Thyroid gland (tissue), 4 donors: ENCODE results near the gene TNFSF15. TPM values are rescaled to one million over a fixed set of nuclear protein-coding genes. Genes with fewer than 3 reads are reported as not detected.

ENCODE experiments used
- DNase-seq, 2 donors: peaks; one replicate each; pipeline ENCODE4 v3.0.0-alpha.2; 2019
- H3K27ac ChIP-seq, 3 donors: fragments of 200-600 bp; sonication (generic); 1 replicate in 2 of 3; 2 replicates in 1 of 3; pipeline ENCODE4 v1.5.1; 2016 to 2019; ENCODE audit warnings: mild to moderate bottlenecking in 1 of 3, moderate library complexity in 1 of 3
- H3K27me3 ChIP-seq: fragments of 200-600 bp; sonication (generic); one replicate; pipeline ENCODE4 v1.5.1; 2019
- H3K36me3 ChIP-seq, 2 donors: fragments of 200-600 bp; sonication (generic); one replicate each; pipeline ENCODE4 v1.5.1; 2016 to 2019
- H3K4me1 ChIP-seq, 2 donors: fragments of 200-600 bp; sonication (generic); one replicate each; pipeline ENCODE4 v1.5.1; 2017 to 2019
- H3K4me3 ChIP-seq, 3 donors: fragments of 200-600 bp; sonication (generic); replicated peaks in 1 of 3; 1 replicate in 2 of 3; 2 replicates in 1 of 3; pipeline ENCODE4 v1.5.1; 2016; ENCODE audit warnings: mild to moderate bottlenecking in 1 of 3
- H3K9me3 ChIP-seq: fragments of 200-600 bp; sonication (generic); one replicate; pipeline ENCODE4 v1.5.1; 2017
- POLR2A ChIP-seq, 2 donors: fragments of 450-650 bp; IDR thresholded peaks; one replicate each; pipeline ENCODE4 v1.6.1; 2017; ENCODE audit warnings: antibody characterized with exemption in 2 of 2, mild to moderate bottlenecking in 2 of 2, moderate library complexity in 1 of 2
- WGBS, 2 donors: methylation state at CpG; one replicate each; pipeline ENCODE4 v1.1.5; 2017; 5-methylcytosine and 5-hydroxymethylcytosine counted together
- intact Hi-C: fragments of 100-400 bp; cut with DNase I; formaldehyde crosslinking; loops from one replicate; pipeline ENCODE4 v1.15.1; 2023
- total RNA-seq, 4 donors: library from RNA; depleted of rRNA; stranded (reverse); fragments of >200 nt; gene quantifications; one replicate each; pipeline ENCODE4 v1.2.3, GENCODE V29; 2016
- TF ChIP-seq, protein P1 (sequence below), 6 experiments: fragments of 200-600 bp in 3 of 6; fragments of 450-650 bp in 3 of 6; sonication (generic) in 3 of 6; IDR thresholded peaks; one replicate each; pipeline ENCODE4 v1.5.1; 2016 to 2019; ENCODE audit warnings: antibody characterized with exemption in 6 of 6, mild to moderate bottlenecking in 2 of 6, inconsistent platforms in 1 of 6, moderate library complexity in 1 of 6

Gene TNFSF15
- total RNA-seq, 4 donors from 2014 or later: 1.1 to 4.3 (median 2.6) TPM

DNA sequence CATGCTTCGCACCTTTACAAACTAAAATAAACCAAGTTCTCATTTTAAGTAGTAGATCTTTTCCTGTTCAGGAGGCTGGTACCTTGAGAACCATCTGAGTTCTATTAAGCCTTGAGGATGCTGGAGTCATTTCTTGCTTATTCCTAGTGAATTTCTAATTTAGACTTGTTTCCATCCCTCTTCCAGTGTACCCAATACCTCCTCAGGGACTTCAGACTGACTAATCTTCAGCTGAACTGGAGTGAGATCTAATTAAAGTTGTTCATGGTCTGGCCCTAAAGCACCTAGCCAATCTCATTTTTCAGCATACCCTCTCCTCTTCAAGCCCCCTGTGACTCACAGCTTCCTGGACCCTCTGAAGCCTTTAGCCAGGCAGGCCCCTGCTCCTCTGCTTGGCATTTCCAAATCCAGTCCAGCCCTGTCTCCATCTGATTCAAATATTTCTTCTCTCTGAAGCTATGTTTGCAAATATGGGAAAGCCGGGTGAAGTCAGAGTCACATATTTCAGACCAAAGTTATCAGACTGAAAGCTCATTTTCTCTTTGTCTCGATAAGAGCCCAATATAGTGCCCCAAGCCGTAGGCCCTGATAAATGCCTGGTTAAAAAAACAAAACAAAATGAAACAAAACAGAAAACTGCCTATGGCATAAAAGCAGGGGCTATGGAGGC is 19.4 kb upstream of the TNFSF15 start:
- WGBS, 2 donors: 79 to 86% methylated on average over 4 of the region's 4 CpGs
- Histone ChIP-seq H3K4me1 (no peaks in the 10 kb centered on the region), H3K4me3 (no peak overlapping the region), H3K27ac (no peak overlapping the region), H3K36me3 (no peaks in the 10 kb centered on the region), H3K9me3 (no peaks in the 10 kb centered on the region), H3K27me3 (no peaks in the 10 kb centered on the region)
- TF ChIP-seq, protein P1, sequence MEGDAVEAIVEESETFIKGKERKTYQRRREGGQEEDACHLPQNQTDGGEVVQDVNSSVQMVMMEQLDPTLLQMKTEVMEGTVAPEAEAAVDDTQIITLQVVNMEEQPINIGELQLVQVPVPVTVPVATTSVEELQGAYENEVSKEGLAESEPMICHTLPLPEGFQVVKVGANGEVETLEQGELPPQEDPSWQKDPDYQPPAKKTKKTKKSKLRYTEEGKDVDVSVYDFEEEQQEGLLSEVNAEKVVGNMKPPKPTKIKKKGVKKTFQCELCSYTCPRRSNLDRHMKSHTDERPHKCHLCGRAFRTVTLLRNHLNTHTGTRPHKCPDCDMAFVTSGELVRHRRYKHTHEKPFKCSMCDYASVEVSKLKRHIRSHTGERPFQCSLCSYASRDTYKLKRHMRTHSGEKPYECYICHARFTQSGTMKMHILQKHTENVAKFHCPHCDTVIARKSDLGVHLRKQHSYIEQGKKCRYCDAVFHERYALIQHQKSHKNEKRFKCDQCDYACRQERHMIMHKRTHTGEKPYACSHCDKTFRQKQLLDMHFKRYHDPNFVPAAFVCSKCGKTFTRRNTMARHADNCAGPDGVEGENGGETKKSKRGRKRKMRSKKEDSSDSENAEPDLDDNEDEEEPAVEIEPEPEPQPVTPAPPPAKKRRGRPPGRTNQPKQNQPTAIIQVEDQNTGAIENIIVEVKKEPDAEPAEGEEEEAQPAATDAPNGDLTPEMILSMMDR (IDR thresholded peaks at IDR 0.05): no peak
- no peak for TF ChIP-seq POLR2A (IDR thresholded peaks at IDR 0.05)
- intact Hi-C loops: no loop called here
- no peak for DNase-seq

GRCh38 chr9:114824110-114824509 is 18.3 kb upstream of the TNFSF15 start:
- no peaks in the 10 kb centered on the region for H3K9me3 ChIP-seq
- intact Hi-C loops: no loop called here
- no peaks in the 10 kb centered on the region for H3K36me3 ChIP-seq
- no peak overlapping the region for H3K27ac ChIP-seq
- DNase-seq: no peak
- TF ChIP-seq POLR2A (IDR thresholded peaks at IDR 0.05): no peak
- no peaks in the 10 kb centered on the region for H3K4me1 ChIP-seq
- no peak overlapping the region for H3K4me3 ChIP-seq
- WGBS, 2 donors: 38 to 45% methylated on average over 1 of the region's 1 CpG
- H3K27me3 ChIP-seq: no peaks in the 10 kb centered on the region

- TF ChIP-seq, protein P1 (IDR thresholded peaks at IDR 0.05): no peak
- no peak for TF ChIP-seq POLR2A (IDR thresholded peaks at IDR 0.05)
- Histone ChIP-seq H3K4me3 (no peak overlapping the region), H3K27ac (no peak overlapping the region), H3K27me3 (no peaks in the 10 kb centered on the region), H3K4me1 (no peaks in the 10 kb centered on the region), H3K36me3 (no peaks in the 10 kb centered on the region), H3K9me3 (no peaks in the 10 kb centered on the region)
- DNase-seq: no peak
- intact Hi-C loops: no loop called here
- 90 to 96% methylated on average over 1 of the region's 1 CpG for WGBS, 2 donors
Observed at GRCh38 chr9:114823441-114823840, 17.6 kb upstream of the TNFSF15 start.

DNA sequence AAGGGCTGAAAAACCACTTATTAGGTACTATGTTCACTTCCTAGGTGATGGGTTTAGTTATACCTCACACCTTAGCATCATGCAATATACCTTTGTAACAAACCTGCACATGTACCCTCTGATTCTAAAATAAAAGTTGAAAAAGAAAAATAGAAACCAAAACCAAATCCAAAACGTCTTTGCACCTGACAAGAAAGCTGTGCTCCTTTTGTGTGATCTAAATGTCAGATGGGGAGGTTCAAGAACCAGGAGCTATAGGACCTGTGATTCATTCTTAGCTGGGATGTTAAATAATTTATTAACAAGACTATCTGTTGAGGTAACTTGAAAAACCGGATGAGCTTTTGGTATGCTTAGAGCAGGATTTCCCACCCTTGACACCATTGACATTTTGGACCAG is 16.9 kb upstream of the TNFSF15 start:
- H3K9me3 ChIP-seq: no peaks in the 10 kb centered on the region
- TF ChIP-seq, protein P1 (IDR thresholded peaks at IDR 0.05): no peak
- TF ChIP-seq POLR2A (IDR thresholded peaks at IDR 0.05): no peak
- 83 to 89% methylated on average over 2 of the region's 2 CpGs for WGBS, 2 donors
- no peak overlapping the region for H3K27ac ChIP-seq
- H3K4me3 ChIP-seq: no peak overlapping the region
- intact Hi-C loops: no loop called here
- no peaks in the 10 kb centered on the region for H3K36me3 ChIP-seq
- no peaks in the 10 kb centered on the region for H3K27me3 ChIP-seq
- no peaks in the 10 kb centered on the region for H3K4me1 ChIP-seq
- DNase-seq: no peak

- Histone ChIP-seq H3K36me3 (no peaks in the 10 kb centered on the region), H3K9me3 (no peaks in the 10 kb centered on the region), H3K27me3 (no peaks in the 10 kb centered on the region), H3K4me1 (no peaks in the 10 kb centered on the region), H3K27ac (no peak overlapping the region), H3K4me3 (no peak overlapping the region)
- intact Hi-C loops: no loop called here
- 92 to 94% methylated on average over 8 of the region's 8 CpGs for WGBS, 2 donors
- TF ChIP-seq POLR2A (IDR thresholded peaks at IDR 0.05): no peak
- TF ChIP-seq, protein P1 (IDR thresholded peaks at IDR 0.05): no peak
- no peak for DNase-seq
Observed at GRCh38 chr9:114820776-114821501, 15.1 kb upstream of the TNFSF15 start.
